Adrenal gland (tissue), 12 donors: ENCODE data around the gene TERF2IP. TPM values are rescaled to one million over a fixed set of nuclear protein-coding genes. Genes with fewer than 3 reads are reported as not detected.

Experiments used
- DNase-seq, 7 donors: peaks; one replicate each; pipeline ENCODE4 v3.0.0-alpha.2; 2019 to 2020
- H3K27ac ChIP-seq, 5 donors: fragments of 200-600 bp; sonication (generic) in 4 of 5; 1 replicate in 3 of 5; 2 replicates in 2 of 5; pipeline versions ENCODE4 v1.5.1 to v1.8.0; 2016 to 2020; ENCODE audit warnings: mild to moderate bottlenecking in 1 of 5
- H3K27me3 ChIP-seq: fragments of 200-600 bp; 2 replicates; pipeline ENCODE4 v1.8.0; 2021
- H3K36me3 ChIP-seq, 2 donors: fragments of 200-600 bp; replicated peaks in 1 of 2; 1 replicate in 1 of 2; 2 replicates in 1 of 2; pipeline versions ENCODE4 v1.5.1 to v1.8.0; 2018 to 2022
- H3K4me1 ChIP-seq, 2 donors: fragments of 200-600 bp; replicated peaks in 1 of 2; 1 replicate in 1 of 2; 2 replicates in 1 of 2; pipeline versions ENCODE4 v1.5.1 to v1.8.0; 2018 to 2021
- H3K4me3 ChIP-seq, 4 donors: fragments of 200-600 bp; sonication (generic) in 3 of 4; one replicate each; pipeline ENCODE4 v1.5.1; 2016 to 2018
- H3K9me3 ChIP-seq, 3 donors: fragments of 200-600 bp; sonication (generic) in 1 of 3; replicated peaks in 1 of 3; 1 replicate in 2 of 3; 2 replicates in 1 of 3; pipeline versions ENCODE4 v1.5.1 to v1.8.0; 2016 to 2021
- POLR2A ChIP-seq, 2 donors: fragments of 450-650 bp; IDR thresholded peaks; one replicate each; pipeline ENCODE4 v1.6.1; 2017; ENCODE audit warnings: antibody characterized with exemption in 2 of 2, mild to moderate bottlenecking in 2 of 2, moderate library complexity in 1 of 2
- WGBS, 4 donors: extraction: QIAGEN DNeasy Blood & Tissue Kit in 2 of 4; methylation state at CpG; one replicate each; pipeline versions ENCODE4 v1.1.5 to v1.1.7; 2013 to 2017; 5-methylcytosine and 5-hydroxymethylcytosine counted together
- intact Hi-C, 2 donors: fragments of 100-400 bp; cut with DNase I; formaldehyde crosslinking; loops; one replicate each; pipeline versions ENCODE4 v1.14.1 to v1.15.0; 2022 to 2023
- polyA plus RNA-seq, 3 donors: library from polyadenylated mRNA; stranded (reverse); fragments of 200-250 nt in 2 of 3; fragments of 350-450 nt in 1 of 3; fragmentation: Illumina TruSeq in 1 of 3; extraction: RNeasy Lipid Tissue Mini Kit (QIAGEN cat#74804) in 1 of 3; gene quantifications; one replicate each; pipeline ENCODE4 v1.2.3, GENCODE V29; 2013 to 2014
- total RNA-seq, 9 donors: library from RNA; depleted of rRNA in 4 of 9; stranded (reverse); fragments of >200 nt in 4 of 9; fragments of 120-200 nt in 1 of 9; fragmentation: NEBNext Ultra II Directional in 1 of 9; extraction: Animal tissue kit (Norgen Biotek cat#: 25700) in 1 of 9; gene quantifications; one replicate each; pipeline versions ENCODE4 v1.1.0 to v1.2.4, GENCODE V29; 2013 to 2023
- TF ChIP-seq, protein P1 (sequence below), 6 experiments: fragments of 450-650 bp in 4 of 6; fragments of 200-600 bp in 2 of 6; sonication (generic) in 1 of 6; IDR thresholded peaks; 1 replicate in 5 of 6; 2 replicates in 1 of 6; pipeline versions ENCODE4 v1.5.1 to v1.8.0; 2016 to 2021; ENCODE audit warnings: antibody characterized with exemption in 6 of 6, mild to moderate bottlenecking in 2 of 6, moderate library complexity in 1 of 6
- donor health status: healthy with polysubstance abuse.
- donor health status: Bipolar disorder and iron deficiency.
- donor health status: DM: yes; HTN: yes; CAD: no.
- donor health status: DM: no; HTN: no; CAD: no.
- donor health status: DM: no; HTN: no; CAD: no.
- donor health status: DM: yes; HTN: yes; CAD: no.

Gene TERF2IP
- total and polyA plus RNA-seq, 12 donors: 86.2 to 178 (median 107) TPM

DNA sequence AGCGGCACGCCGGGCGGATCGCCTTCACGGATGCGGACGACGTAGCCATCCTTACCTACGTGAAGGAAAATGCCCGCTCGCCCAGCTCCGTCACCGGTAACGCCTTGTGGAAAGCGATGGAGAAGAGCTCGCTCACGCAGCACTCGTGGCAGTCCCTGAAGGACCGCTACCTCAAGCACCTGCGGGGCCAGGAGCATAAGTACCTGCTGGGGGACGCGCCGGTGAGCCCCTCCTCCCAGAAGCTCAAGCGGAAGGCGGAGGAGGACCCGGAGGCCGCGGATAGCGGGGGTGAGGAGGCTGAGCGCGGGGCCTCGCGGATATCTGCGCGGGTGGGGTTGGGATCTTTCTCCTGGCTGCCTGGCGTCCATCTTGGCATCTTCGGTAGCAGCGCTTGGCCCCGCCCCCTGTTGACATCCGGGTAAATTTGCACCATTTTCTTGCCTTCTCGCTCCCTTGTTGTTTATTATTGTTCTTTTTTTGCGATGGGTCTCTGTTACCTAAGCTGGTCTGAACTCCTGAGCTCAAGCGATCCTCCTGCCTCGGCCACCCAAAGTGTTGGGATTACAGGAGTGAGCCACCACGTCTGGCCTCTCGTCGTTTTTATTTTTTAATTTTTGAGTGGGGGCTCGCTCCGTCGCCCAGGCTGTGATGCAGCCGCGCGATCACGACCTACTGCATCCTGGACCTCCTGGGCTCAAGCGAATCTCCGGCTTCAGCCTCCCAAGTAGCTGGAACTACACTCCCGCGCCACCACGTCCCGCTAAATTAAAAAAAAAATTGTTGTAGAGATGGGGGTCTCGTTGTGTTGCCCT, 898 bp downstream of the TERF2IP start:
- peak; percentile 78 to 93 (median 87) for DNase-seq
- Histone ChIP-seq H3K27ac (peak overlapping the region; percentile 90 to 98 (median 96)), H3K4me1 (peaks cover 23 to 55% of the 10 kb centered on the region in 2 donors), H3K27me3 (no peaks in the 10 kb centered on the region), H3K9me3 (no peaks in the 10 kb centered on the region), H3K4me3 (peak overlapping the region; percentile 78 to 97 (median 92)), H3K36me3 (peaks cover 0 to 6% of the 10 kb centered on the region in 2 donors)
- 0 to 1% (median 0%) methylated on average over 28 to 62 of the region's 62 CpGs for WGBS, 4 donors
- intact Hi-C loops: no loop called here
- TF ChIP-seq, protein P1, sequence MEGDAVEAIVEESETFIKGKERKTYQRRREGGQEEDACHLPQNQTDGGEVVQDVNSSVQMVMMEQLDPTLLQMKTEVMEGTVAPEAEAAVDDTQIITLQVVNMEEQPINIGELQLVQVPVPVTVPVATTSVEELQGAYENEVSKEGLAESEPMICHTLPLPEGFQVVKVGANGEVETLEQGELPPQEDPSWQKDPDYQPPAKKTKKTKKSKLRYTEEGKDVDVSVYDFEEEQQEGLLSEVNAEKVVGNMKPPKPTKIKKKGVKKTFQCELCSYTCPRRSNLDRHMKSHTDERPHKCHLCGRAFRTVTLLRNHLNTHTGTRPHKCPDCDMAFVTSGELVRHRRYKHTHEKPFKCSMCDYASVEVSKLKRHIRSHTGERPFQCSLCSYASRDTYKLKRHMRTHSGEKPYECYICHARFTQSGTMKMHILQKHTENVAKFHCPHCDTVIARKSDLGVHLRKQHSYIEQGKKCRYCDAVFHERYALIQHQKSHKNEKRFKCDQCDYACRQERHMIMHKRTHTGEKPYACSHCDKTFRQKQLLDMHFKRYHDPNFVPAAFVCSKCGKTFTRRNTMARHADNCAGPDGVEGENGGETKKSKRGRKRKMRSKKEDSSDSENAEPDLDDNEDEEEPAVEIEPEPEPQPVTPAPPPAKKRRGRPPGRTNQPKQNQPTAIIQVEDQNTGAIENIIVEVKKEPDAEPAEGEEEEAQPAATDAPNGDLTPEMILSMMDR (IDR thresholded peaks at IDR 0.05): no peak
- TF ChIP-seq POLR2A (IDR thresholded peaks at IDR 0.05): peak in 1 of 2 donors; percentile 43

DNA sequence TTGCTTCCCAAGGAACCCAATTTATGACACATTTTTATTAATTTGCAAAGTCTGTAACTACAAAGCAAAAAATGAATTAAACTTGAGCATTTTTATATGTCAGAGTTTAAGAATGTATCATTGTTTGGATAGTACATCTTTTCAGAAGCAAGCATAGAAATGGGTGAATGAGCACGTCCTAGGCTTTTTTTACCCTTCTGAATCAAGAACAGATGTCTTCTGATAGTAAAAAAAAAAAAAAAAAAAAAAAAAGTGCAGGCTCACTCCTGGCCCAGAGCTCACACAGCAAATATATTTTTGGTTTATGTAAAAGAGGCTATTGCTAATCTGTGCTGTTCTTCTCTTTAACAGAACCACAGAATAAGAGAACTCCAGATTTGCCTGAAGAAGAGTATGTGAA, 6.3 kb downstream of the TERF2IP start:
- 48 to 64% (median 56%) methylated on average over 1 of the region's 1 CpG for WGBS, 4 donors
- Histone ChIP-seq H3K4me1 (peaks cover 23 to 57% of the 10 kb centered on the region in 2 donors), H3K9me3 (no peaks in the 10 kb centered on the region), H3K27ac (no peak overlapping the region), H3K36me3 (peaks cover 0 to 52% of the 10 kb centered on the region in 2 donors), H3K4me3 (no peak overlapping the region), H3K27me3 (no peaks in the 10 kb centered on the region)
- TF ChIP-seq, protein P1 (IDR thresholded peaks at IDR 0.05): no peak
- DNase-seq: no peak
- intact Hi-C loops: loop anchor here in 1 of 2 donors (10.0 kb wide), 1 partner anchor 111 kb away; no protein-coding TSS in a partner anchor

DNA sequence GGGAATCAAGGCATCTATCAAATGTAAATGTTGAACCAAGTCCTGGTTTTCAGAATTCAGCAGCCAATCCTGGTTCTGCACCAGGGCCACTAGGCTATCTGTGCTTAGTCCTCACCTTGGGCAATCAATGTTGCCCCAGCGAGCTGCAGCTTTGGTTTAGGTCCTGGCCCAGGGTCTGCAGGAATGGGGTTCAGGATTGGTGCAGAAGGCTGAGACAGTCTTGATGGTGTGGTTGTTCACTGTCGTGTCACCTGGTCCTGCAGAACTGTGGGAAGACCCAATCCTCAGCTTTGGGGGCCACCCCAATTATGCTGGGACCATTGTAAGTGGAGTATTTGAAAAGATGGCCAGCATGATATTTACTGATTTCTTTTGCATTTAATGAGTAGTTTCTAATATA, 10.6 kb downstream of the TERF2IP start:
- intact Hi-C loops: loop anchor here in 1 of 2 donors (10.0 kb wide), 1 partner anchor 107 kb away; no protein-coding TSS in a partner anchor
- Histone ChIP-seq H3K4me1 (peaks cover 0 to 23% of the 10 kb centered on the region in 2 donors), H3K27me3 (no peaks in the 10 kb centered on the region), H3K27ac (no peak overlapping the region), H3K4me3 (no peak overlapping the region), H3K36me3 (peaks cover 0 to 56% of the 10 kb centered on the region in 2 donors), H3K9me3 (no peaks in the 10 kb centered on the region)
- DNase-seq: no peak
- TF ChIP-seq, protein P1 (IDR thresholded peaks at IDR 0.05): no peak
- no peak for TF ChIP-seq POLR2A (IDR thresholded peaks at IDR 0.05)
- WGBS, 4 donors: 92 to 100% (median 95%) methylated on average over 2 of the region's 2 CpGs

DNA sequence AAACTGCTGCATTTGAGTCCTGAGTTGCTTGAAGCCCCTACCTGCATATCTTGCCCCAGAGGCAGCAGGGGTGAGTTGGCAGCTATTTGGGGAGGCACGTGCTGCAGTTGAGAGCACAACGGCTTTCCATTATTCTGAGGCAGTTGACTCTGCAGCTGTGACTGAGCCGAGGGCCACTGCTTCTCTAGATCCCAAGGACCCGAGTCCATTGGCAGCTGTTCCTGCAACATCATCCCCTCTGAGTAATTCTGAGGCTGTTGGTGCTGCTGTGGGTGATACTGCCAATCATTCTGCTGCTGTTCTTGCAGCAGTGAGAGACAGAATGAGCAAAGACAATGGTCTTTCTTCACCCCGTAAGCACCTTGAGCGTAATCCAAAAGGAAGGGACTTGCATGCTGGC, 12.7 kb downstream of the TERF2IP start:
- no peaks in the 10 kb centered on the region for H3K27me3 ChIP-seq
- peaks cover 0 to 14% of the 10 kb centered on the region in 2 donors for H3K4me1 ChIP-seq
- no peaks in the 10 kb centered on the region for H3K9me3 ChIP-seq
- WGBS, 4 donors: 59 to 69% (median 62%) methylated on average over 4 to 6 of the region's 6 CpGs
- H3K36me3 ChIP-seq: peaks cover 0 to 40% of the 10 kb centered on the region in 2 donors
- DNase-seq: peak in 6 of 7 donors; percentile 34 to 62 (median 50)
- no peak overlapping the region for H3K27ac ChIP-seq
- H3K4me3 ChIP-seq: no peak overlapping the region
- no peak for TF ChIP-seq POLR2A (IDR thresholded peaks at IDR 0.05)
- TF ChIP-seq, protein P1 (IDR thresholded peaks at IDR 0.05): no peak
- intact Hi-C loops: no loop called here
